ENCODE results near the gene CEP55. TPM values are rescaled to one million over a fixed set of nuclear protein-coding genes. Genes with fewer than 3 reads are reported as not detected.

The CEP55 gene
- total and polyA plus RNA-seq, 5 donors from 2014 or later, result 3.1 to 5.0 (median 4.6) TPM

GRCh38 chr10:93473161-93473560 lies 23.3 kb upstream of the CEP55 start:
- H3K36me3 ChIP-seq (ENCODE audit: control insufficient read depth, insufficient read depth, low read length), result no peaks in the 10 kb centered on the region
- ATAC-seq (ENCODE audit: low read depth in 2 of 2) (no peak), DNase-seq (no peak)
- Mint-ChIP-seq H3K27ac (no peak overlapping the region), H3K4me3 (no peak overlapping the region), H3K27me3 (no peaks in the 10 kb centered on the region), H3K9me3 (no peaks in the 10 kb centered on the region), H3K4me1 (peaks cover 0 to 7% (median 0%) of the 10 kb centered on the region in 4 donors), H3K36me3 (no peaks in the 10 kb centered on the region)
- no peak overlapping the region for H3K4me3 ChIP-seq (ENCODE audit: low read depth, low read length)
- H3K9me3 ChIP-seq (ENCODE audit: control insufficient read depth in 2 of 2, low read length in 2 of 2), result no peaks in the 10 kb centered on the region
- no peaks in the 10 kb centered on the region for H3K27me3 ChIP-seq (ENCODE audit: control insufficient read depth, insufficient read depth, low read length)
- no peaks in the 10 kb centered on the region for H3K4me1 ChIP-seq (ENCODE audit: control insufficient read depth, insufficient read depth, low read length, poor library complexity, severe bottlenecking)
- H3K27ac ChIP-seq (ENCODE audit: insufficient read depth, low read length, poor library complexity, severe bottlenecking), result no peak overlapping the region

DNA sequence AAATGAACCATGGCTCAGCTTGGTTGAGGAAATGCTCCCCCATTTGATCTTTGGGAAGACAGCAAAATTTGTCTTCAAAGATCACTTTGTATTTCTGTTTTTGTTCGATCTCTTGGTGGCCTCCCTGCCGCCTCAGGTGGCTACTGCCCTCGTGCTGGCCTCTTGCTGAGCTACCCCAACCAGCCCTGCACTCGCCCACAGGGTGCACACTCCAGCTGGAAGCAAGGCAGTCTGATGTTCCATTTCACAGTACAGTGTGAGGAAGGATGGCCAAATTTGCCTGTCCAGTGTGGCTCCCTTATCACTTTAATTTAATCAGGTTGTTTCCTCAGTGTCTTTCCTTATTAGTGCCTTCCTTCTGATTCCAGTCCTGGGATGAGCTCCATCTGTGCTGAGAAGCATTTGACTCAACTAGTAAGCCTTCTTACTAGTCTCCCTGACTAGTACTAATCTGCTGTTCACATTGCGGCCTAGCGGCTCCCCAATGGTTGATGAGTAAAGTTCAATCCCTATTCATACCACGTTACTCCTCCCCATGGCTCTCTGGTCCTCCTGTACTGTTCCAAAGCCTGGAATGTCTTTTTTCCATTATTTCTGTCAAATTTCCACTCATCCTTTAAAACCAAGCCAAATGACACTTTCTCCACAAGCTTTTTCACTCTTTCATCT lies 22.5 kb upstream of the CEP55 start:
- Mint-ChIP-seq H3K36me3 (no peaks in the 10 kb centered on the region), H3K4me1 (peaks cover 0 to 7% (median 0%) of the 10 kb centered on the region in 4 donors), H3K9me3 (no peaks in the 10 kb centered on the region), H3K27me3 (no peaks in the 10 kb centered on the region), H3K27ac (peak overlapping the region in 1 of 3 donors; percentile 8), H3K4me3 (no peak overlapping the region)
- no peaks in the 10 kb centered on the region for H3K9me3 ChIP-seq (ENCODE audit: control insufficient read depth in 2 of 2, low read length in 2 of 2)
- no peak overlapping the region for H3K27ac ChIP-seq (ENCODE audit: insufficient read depth, low read length, poor library complexity, severe bottlenecking)
- no peaks in the 10 kb centered on the region for H3K4me1 ChIP-seq (ENCODE audit: control insufficient read depth, insufficient read depth, low read length, poor library complexity, severe bottlenecking)
- ATAC-seq (ENCODE audit: low read depth in 2 of 2) (no peak), DNase-seq (no peak)
- no peak overlapping the region for H3K4me3 ChIP-seq (ENCODE audit: low read depth, low read length)
- H3K27me3 ChIP-seq (ENCODE audit: control insufficient read depth, insufficient read depth, low read length), result no peaks in the 10 kb centered on the region
- H3K36me3 ChIP-seq (ENCODE audit: control insufficient read depth, insufficient read depth, low read length), result no peaks in the 10 kb centered on the region

DNA sequence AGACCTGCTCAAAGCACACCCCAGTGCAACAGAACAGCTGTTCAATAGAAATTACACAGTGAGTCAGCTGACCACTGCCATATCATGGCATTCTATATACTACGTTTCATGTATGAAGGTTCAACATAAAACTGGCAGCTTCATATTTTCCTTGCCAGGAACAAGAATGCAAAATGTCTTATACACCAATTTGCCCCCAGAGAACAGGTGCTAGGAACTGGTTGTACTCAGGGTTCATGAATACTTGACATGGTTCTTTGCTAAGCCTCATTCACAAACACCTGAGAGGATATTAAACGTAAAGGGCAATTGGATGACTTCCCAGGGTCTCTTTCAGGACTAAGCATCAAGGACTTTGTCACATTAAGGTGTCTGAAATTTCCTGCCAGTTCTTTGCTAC lies 21.2 kb upstream of the CEP55 start:
- no peaks in the 10 kb centered on the region for H3K27me3 Mint-ChIP-seq

DNA sequence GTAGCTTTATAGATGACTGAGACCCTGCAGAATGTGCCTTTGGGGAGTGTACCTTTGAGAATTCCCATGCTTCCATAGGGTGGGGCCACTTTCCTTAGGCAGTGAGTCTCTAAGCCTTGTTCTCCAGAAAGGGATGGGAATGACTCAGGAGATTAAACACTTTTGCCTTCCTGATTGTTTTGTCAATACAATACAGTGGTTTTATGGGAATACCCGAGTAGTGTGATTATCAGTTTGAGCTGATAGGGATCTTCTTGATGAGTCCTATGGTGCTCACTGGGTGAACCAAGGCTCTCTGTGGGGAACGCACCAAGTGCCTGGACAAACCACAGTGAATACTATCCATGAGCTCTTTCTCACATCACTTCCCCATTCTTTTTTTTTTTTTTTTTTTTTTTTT lies 20.5 kb upstream of the CEP55 start:
- no peak overlapping the region for H3K4me3 Mint-ChIP-seq
- ATAC-seq (ENCODE audit: low read depth in 2 of 2), result no peak

More for the DNA sequence above, 21.2 kb upstream of the CEP55 start:
- peaks cover 0 to 7% (median 0%) of the 10 kb centered on the region in 4 donors for H3K4me1 Mint-ChIP-seq
- H3K36me3 Mint-ChIP-seq, result no peaks in the 10 kb centered on the region
- Histone ChIP-seq H3K36me3 (ENCODE audit: control insufficient read depth, insufficient read depth, low read length) (no peaks in the 10 kb centered on the region), H3K27me3 (ENCODE audit: control insufficient read depth, insufficient read depth, low read length) (no peaks in the 10 kb centered on the region), H3K4me1 (ENCODE audit: control insufficient read depth, insufficient read depth, low read length, poor library complexity, severe bottlenecking) (no peaks in the 10 kb centered on the region), H3K27ac (ENCODE audit: insufficient read depth, low read length, poor library complexity, severe bottlenecking) (no peak overlapping the region), H3K9me3 (ENCODE audit: control insufficient read depth in 2 of 2, low read length in 2 of 2) (no peaks in the 10 kb centered on the region), H3K4me3 (ENCODE audit: low read depth, low read length) (no peak overlapping the region)
- no peak overlapping the region for H3K4me3 Mint-ChIP-seq
- no peak for DNase-seq
- H3K27ac Mint-ChIP-seq, result no peak overlapping the region
- H3K9me3 Mint-ChIP-seq, result no peaks in the 10 kb centered on the region
- no peak for ATAC-seq (ENCODE audit: low read depth in 2 of 2)

DNA sequence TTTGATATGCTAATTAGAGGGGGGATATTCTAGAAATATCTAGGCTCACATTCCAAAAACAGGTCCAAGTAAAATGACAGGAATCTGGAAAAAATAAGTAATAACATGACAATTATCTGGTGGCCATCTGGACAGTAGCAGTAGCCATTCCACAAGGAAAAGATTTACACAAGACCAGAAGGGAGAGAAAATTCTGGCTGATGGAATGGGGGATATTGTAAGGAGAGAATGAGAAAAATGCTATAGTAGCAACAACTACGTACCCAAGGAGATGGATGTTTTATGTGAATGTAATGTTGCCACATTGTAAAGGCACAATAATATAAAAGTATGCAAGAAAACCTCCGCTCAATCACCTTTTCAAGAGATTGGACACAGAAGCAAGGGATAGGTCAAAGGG lies 19.7 kb upstream of the CEP55 start:
- Histone ChIP-seq H3K4me3 (ENCODE audit: low read depth, low read length) (no peak overlapping the region), H3K4me1 (ENCODE audit: control insufficient read depth, insufficient read depth, low read length, poor library complexity, severe bottlenecking) (peaks cover 1% of the 10 kb centered on the region), H3K36me3 (ENCODE audit: control insufficient read depth, insufficient read depth, low read length) (no peaks in the 10 kb centered on the region), H3K9me3 (ENCODE audit: control insufficient read depth in 2 of 2, low read length in 2 of 2) (no peaks in the 10 kb centered on the region), H3K27ac (ENCODE audit: insufficient read depth, low read length, poor library complexity, severe bottlenecking) (no peak overlapping the region), H3K27me3 (ENCODE audit: control insufficient read depth, insufficient read depth, low read length) (peaks cover 6% of the 10 kb centered on the region)
- Mint-ChIP-seq H3K27me3 (peaks cover 11% of the 10 kb centered on the region), H3K4me3 (peak overlapping the region in 1 of 4 donors; percentile 13), H3K9me3 (no peaks in the 10 kb centered on the region), H3K4me1 (peaks cover 2 to 10% (median 4%) of the 10 kb centered on the region in 4 donors), H3K27ac (no peak overlapping the region), H3K36me3 (no peaks in the 10 kb centered on the region)
- no peak for ATAC-seq (ENCODE audit: low read depth in 2 of 2)
- DNase-seq, result no peak

More for the DNA sequence above, 20.5 kb upstream of the CEP55 start:
- Mint-ChIP-seq H3K27me3 (peaks cover 2% of the 10 kb centered on the region), H3K36me3 (no peaks in the 10 kb centered on the region), H3K4me1 (peaks cover 0 to 7% (median under 1%) of the 10 kb centered on the region in 4 donors), H3K27ac (no peak overlapping the region), H3K9me3 (no peaks in the 10 kb centered on the region)
- Histone ChIP-seq H3K27ac (ENCODE audit: insufficient read depth, low read length, poor library complexity, severe bottlenecking) (no peak overlapping the region), H3K4me3 (ENCODE audit: low read depth, low read length) (no peak overlapping the region), H3K4me1 (ENCODE audit: control insufficient read depth, insufficient read depth, low read length, poor library complexity, severe bottlenecking) (no peaks in the 10 kb centered on the region), H3K27me3 (ENCODE audit: control insufficient read depth, insufficient read depth, low read length) (peaks cover 2% of the 10 kb centered on the region), H3K9me3 (ENCODE audit: control insufficient read depth in 2 of 2, low read length in 2 of 2) (no peaks in the 10 kb centered on the region), H3K36me3 (ENCODE audit: control insufficient read depth, insufficient read depth, low read length) (no peaks in the 10 kb centered on the region)
- DNase-seq, result no peak

- Mint-ChIP-seq H3K36me3 (no peaks in the 10 kb centered on the region), H3K27me3 (peaks cover 21% of the 10 kb centered on the region), H3K9me3 (no peaks in the 10 kb centered on the region), H3K4me3 (no peak overlapping the region), H3K4me1 (peaks cover 9 to 20% (median 12%) of the 10 kb centered on the region in 4 donors), H3K27ac (no peak overlapping the region)
- no peak overlapping the region for H3K4me3 ChIP-seq (ENCODE audit: low read depth, low read length)
- ATAC-seq (ENCODE audit: low read depth in 2 of 2) (no peak), DNase-seq (no peak)
- H3K4me1 ChIP-seq (ENCODE audit: control insufficient read depth, insufficient read depth, low read length, poor library complexity, severe bottlenecking), result peaks cover 7% of the 10 kb centered on the region
- H3K9me3 ChIP-seq (ENCODE audit: control insufficient read depth in 2 of 2, low read length in 2 of 2), result no peaks in the 10 kb centered on the region
- H3K27ac ChIP-seq (ENCODE audit: insufficient read depth, low read length, poor library complexity, severe bottlenecking), result no peak overlapping the region
- H3K27me3 ChIP-seq (ENCODE audit: control insufficient read depth, insufficient read depth, low read length), result peaks cover 12% of the 10 kb centered on the region
- no peaks in the 10 kb centered on the region for H3K36me3 ChIP-seq (ENCODE audit: control insufficient read depth, insufficient read depth, low read length)
Measured at GRCh38 chr10:93478873-93479272, 17.5 kb upstream of the CEP55 start.

GRCh38 chr10:93481637-93482144 lies 14.7 kb upstream of the CEP55 start:
- Histone ChIP-seq H3K4me3 (ENCODE audit: low read depth, low read length) (peak overlapping the region; percentile 99), H3K36me3 (ENCODE audit: control insufficient read depth, insufficient read depth, low read length) (no peaks in the 10 kb centered on the region), H3K27me3 (ENCODE audit: control insufficient read depth, insufficient read depth, low read length) (peaks cover 12% of the 10 kb centered on the region), H3K4me1 (ENCODE audit: control insufficient read depth, insufficient read depth, low read length, poor library complexity, severe bottlenecking) (peaks cover 7% of the 10 kb centered on the region), H3K9me3 (ENCODE audit: control insufficient read depth in 2 of 2, low read length in 2 of 2) (no peaks in the 10 kb centered on the region), H3K27ac (ENCODE audit: insufficient read depth, low read length, poor library complexity, severe bottlenecking) (no peak overlapping the region)
- H3K36me3 Mint-ChIP-seq, result no peaks in the 10 kb centered on the region
- no peak for DNase-seq
- peaks cover 7 to 20% (median 10%) of the 10 kb centered on the region in 4 donors for H3K4me1 Mint-ChIP-seq
- H3K4me3 Mint-ChIP-seq, result peak overlapping the region; percentile 66 to 95 (median 86)
- no peaks in the 10 kb centered on the region for H3K9me3 Mint-ChIP-seq
- peak overlapping the region in 1 of 3 donors; percentile 41 for H3K27ac Mint-ChIP-seq
- ATAC-seq (ENCODE audit: low read depth in 2 of 2), result no peak
- H3K27me3 Mint-ChIP-seq, result peaks cover 29% of the 10 kb centered on the region
